ENCODE measurements around the gene BDKRB2.

Gene BDKRB2

GRCh38 chr14:96197969-96198368, 6.7 kb upstream of the BDKRB2 start:
- peaks cover 3% of the 10 kb centered on the region for H3K27me3 ChIP-seq (ENCODE audit: insufficient read depth, low read length, poor library complexity)
- no peak overlapping the region for H3K9ac ChIP-seq (ENCODE audit: low read depth, low read length)
- ATAC-seq (ENCODE audit: insufficient read depth, low read depth): no peak
- no peaks in the 10 kb centered on the region; the same call in 1 of the 2 replicates for H3K4me1 ChIP-seq (ENCODE audit: insufficient read depth, low read length)
- H3K27ac ChIP-seq (ENCODE audit: low read length): no peak overlapping the region
- H3K4me2 ChIP-seq (ENCODE audit: insufficient read depth, low read length): no peak overlapping the region
- H3K9me3 ChIP-seq (ENCODE audit: insufficient read depth, low read length, severe bottlenecking): no peaks in the 10 kb centered on the region
- H4K20me1 ChIP-seq (ENCODE audit: insufficient read depth, low read length): no peaks in the 10 kb centered on the region; the same call in 1 of the 2 replicates
- H3K79me2 ChIP-seq (ENCODE audit: insufficient read depth, low read length): no peaks in the 10 kb centered on the region
- H2AFZ ChIP-seq (ENCODE audit: low read depth, low read length): no peak overlapping the region
- DNase-seq: no peak
- H3K4me3 ChIP-seq (ENCODE audit: low read depth in 1 of 2, low read length in 2 of 2): no peak overlapping the region
- no peak for TF ChIP-seq EZH2 (IDR thresholded peaks at IDR 0.05; ENCODE audit: borderline replicate concordance, low read depth, low read length, severe bottlenecking)
- TF ChIP-seq CTCF (IDR thresholded peaks at IDR 0.05; ENCODE audit: borderline replicate concordance, extremely low read depth, low read length, poor library complexity, severe bottlenecking): no peak
- H3K36me3 ChIP-seq (ENCODE audit: insufficient read depth, low read length): no peaks in the 10 kb centered on the region

DNA sequence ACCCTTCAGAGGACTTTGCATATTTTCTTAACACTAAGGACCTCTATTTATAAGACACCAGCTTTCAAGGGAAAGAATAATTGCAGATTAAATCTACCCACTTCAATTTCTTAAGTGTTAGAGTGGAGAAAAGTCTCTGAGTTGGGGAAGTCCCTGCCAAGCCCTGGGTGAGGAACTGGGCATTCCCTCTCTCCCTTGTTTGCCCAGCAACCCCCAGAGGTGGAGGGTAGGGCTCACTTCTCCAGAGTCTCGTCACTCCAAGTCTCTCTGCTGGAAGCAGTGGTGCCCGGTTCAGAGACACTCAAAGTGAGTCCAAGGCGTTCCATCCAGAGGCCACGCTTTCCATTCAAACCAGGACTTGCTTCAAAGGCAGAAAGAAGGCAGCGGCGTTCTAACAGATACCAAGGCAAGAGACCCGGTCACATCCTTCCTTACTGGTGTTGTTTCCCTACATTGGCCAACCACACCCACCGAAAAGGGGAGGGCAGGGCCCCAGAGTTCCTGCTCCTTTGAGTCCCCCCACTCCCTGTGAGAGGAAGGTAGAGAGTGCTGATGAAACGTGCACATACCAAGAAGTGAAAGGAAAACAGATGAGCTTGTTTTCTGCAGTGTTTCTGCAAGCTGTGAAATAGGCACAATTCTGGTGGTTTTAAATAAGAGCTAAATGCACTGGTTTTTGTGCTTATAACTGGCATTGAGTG, 6.1 kb upstream of the BDKRB2 start:
- Histone ChIP-seq H3K4me3 (ENCODE audit: low read depth in 1 of 2, low read length in 2 of 2) (no peak overlapping the region), H3K9ac (ENCODE audit: low read depth, low read length) (no peak overlapping the region), H3K27ac (ENCODE audit: low read length) (no peak overlapping the region), H2AFZ (ENCODE audit: low read depth, low read length) (no peak overlapping the region), H3K4me2 (ENCODE audit: insufficient read depth, low read length) (no peak overlapping the region), H3K27me3 (ENCODE audit: insufficient read depth, low read length, poor library complexity) (peaks cover 3% of the 10 kb centered on the region), H3K79me2 (ENCODE audit: insufficient read depth, low read length) (no peaks in the 10 kb centered on the region), H3K36me3 (ENCODE audit: insufficient read depth, low read length) (no peaks in the 10 kb centered on the region), H4K20me1 (ENCODE audit: insufficient read depth, low read length) (no peaks in the 10 kb centered on the region; the same call in 1 of the 2 replicates), H3K9me3 (ENCODE audit: insufficient read depth, low read length, severe bottlenecking) (no peaks in the 10 kb centered on the region), H3K4me1 (ENCODE audit: insufficient read depth, low read length) (no peaks in the 10 kb centered on the region; the same call in 1 of the 2 replicates)
- no peak for ATAC-seq (ENCODE audit: insufficient read depth, low read depth)
- TF ChIP-seq EZH2 (IDR thresholded peaks at IDR 0.05; ENCODE audit: borderline replicate concordance, low read depth, low read length, severe bottlenecking) (no peak), CTCF (IDR thresholded peaks at IDR 0.05; ENCODE audit: borderline replicate concordance, extremely low read depth, low read length, poor library complexity, severe bottlenecking) (no peak)
- no peak for DNase-seq

GRCh38 chr14:96201157-96201556, 3.5 kb upstream of the BDKRB2 start:
- no peak overlapping the region for H3K4me3 ChIP-seq (ENCODE audit: low read depth in 1 of 2, low read length in 2 of 2)
- H4K20me1 ChIP-seq (ENCODE audit: insufficient read depth, low read length): no peaks in the 10 kb centered on the region
- no peaks in the 10 kb centered on the region for H3K79me2 ChIP-seq (ENCODE audit: insufficient read depth, low read length)
- no peak for TF ChIP-seq CTCF (IDR thresholded peaks at IDR 0.05; ENCODE audit: borderline replicate concordance, extremely low read depth, low read length, poor library complexity, severe bottlenecking)
- no peak for TF ChIP-seq EZH2 (IDR thresholded peaks at IDR 0.05; ENCODE audit: borderline replicate concordance, low read depth, low read length, severe bottlenecking)
- no peak overlapping the region for H3K4me2 ChIP-seq (ENCODE audit: insufficient read depth, low read length)
- ATAC-seq (ENCODE audit: insufficient read depth, low read depth): no peak
- H3K27ac ChIP-seq (ENCODE audit: low read length): no peak overlapping the region
- H3K9me3 ChIP-seq (ENCODE audit: insufficient read depth, low read length, severe bottlenecking): no peaks in the 10 kb centered on the region
- no peak for DNase-seq
- H3K27me3 ChIP-seq (ENCODE audit: insufficient read depth, low read length, poor library complexity): peaks cover 3% of the 10 kb centered on the region
- no peak overlapping the region for H3K9ac ChIP-seq (ENCODE audit: low read depth, low read length)
- no peaks in the 10 kb centered on the region; the same call in 1 of the 2 replicates for H3K4me1 ChIP-seq (ENCODE audit: insufficient read depth, low read length)
- H3K36me3 ChIP-seq (ENCODE audit: insufficient read depth, low read length): no peaks in the 10 kb centered on the region
- no peak overlapping the region for H2AFZ ChIP-seq (ENCODE audit: low read depth, low read length)
